ENCODE results near the gene BRF1.

- TF ChIP-seq POLR2A (IDR thresholded peaks at IDR 0.05) = no peak
- no peak for TF ChIP-seq CTCF (IDR thresholded peaks at IDR 0.05)
Observed at GRCh38 chr14:105274637-105275036, 26.2 kb downstream of the BRF1 start.
